ENCODE measurements around the gene CCDC34.

DNA sequence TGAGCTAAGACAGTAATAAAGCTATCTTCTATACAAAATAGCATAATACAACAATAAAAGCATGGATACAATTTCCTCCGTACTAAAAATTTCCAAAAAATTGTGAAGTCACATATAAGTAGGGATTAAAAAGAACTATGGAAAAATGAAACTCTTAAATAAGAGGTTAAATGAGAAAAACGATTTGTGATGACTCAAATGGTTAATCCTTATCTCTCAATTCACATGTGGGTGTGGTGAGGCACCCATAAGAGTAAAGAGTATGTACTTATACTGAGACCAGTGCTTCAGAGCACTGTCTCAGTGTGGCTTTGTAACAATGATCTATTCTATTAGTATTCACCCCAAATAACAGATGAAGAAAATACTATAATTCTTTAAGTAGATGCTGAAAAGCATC, 25.0 kb upstream of the CCDC34 start:
- TF ChIP-seq CTCF (conservative IDR thresholded peaks at IDR 0.05; ENCODE audit: low read depth, low read length) = no peak
- TF ChIP-seq MAFK (IDR thresholded peaks at IDR 0.05; ENCODE audit: low read depth, low read length) = no peak
- TF ChIP-seq POLR2A (IDR thresholded peaks at IDR 0.05; ENCODE audit: low read depth, low read length) = no peak
- no peak for TF ChIP-seq RAD21 (IDR thresholded peaks at IDR 0.05; ENCODE audit: low read length)
- no peak for TF ChIP-seq MXI1 (IDR thresholded peaks at IDR 0.05; ENCODE audit: borderline replicate concordance, low read depth, low read length)
- TF ChIP-seq RFX5 (IDR thresholded peaks at IDR 0.05; ENCODE audit: low read depth, low read length) = no peak
- TF ChIP-seq, protein P1, sequence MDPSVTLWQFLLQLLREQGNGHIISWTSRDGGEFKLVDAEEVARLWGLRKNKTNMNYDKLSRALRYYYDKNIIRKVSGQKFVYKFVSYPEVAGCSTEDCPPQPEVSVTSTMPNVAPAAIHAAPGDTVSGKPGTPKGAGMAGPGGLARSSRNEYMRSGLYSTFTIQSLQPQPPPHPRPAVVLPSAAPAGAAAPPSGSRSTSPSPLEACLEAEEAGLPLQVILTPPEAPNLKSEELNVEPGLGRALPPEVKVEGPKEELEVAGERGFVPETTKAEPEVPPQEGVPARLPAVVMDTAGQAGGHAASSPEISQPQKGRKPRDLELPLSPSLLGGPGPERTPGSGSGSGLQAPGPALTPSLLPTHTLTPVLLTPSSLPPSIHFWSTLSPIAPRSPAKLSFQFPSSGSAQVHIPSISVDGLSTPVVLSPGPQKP (IDR thresholded peaks at IDR 0.05; ENCODE audit: borderline replicate concordance, low read depth, low read length) = no peak
- no peak for TF ChIP-seq MAZ (IDR thresholded peaks at IDR 0.05; ENCODE audit: borderline replicate concordance, low read depth, low read length)
- TF ChIP-seq CEBPB (IDR thresholded peaks at IDR 0.05; ENCODE audit: low read depth, low read length) = no peak
- TF ChIP-seq RCOR1 (IDR thresholded peaks at IDR 0.05; ENCODE audit: insufficient replicate concordance, low read length) = no peak
- TF ChIP-seq, protein P2, sequence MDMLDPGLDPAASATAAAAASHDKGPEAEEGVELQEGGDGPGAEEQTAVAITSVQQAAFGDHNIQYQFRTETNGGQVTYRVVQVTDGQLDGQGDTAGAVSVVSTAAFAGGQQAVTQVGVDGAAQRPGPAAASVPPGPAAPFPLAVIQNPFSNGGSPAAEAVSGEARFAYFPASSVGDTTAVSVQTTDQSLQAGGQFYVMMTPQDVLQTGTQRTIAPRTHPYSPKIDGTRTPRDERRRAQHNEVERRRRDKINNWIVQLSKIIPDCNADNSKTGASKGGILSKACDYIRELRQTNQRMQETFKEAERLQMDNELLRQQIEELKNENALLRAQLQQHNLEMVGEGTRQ (IDR thresholded peaks at IDR 0.05; ENCODE audit: low read depth, low read length) = no peak

Data from IMR-90 (cell line).